Kidney epithelial cell (primary cell): ENCODE data around the gene MEF2C. TPM values are rescaled to one million over a fixed set of nuclear protein-coding genes. Genes with fewer than 3 reads are reported as not detected.

Experiments
- DNase-seq: peaks from one replicate; pipeline ENCODE4 v3.0.0-alpha.2; 2010; ENCODE audit warnings: low read depth
- H3K27me3 ChIP-seq: 2 replicates; pipeline ENCODE4 v1.6.0; 2011; ENCODE audit warnings: low read length; ENCODE audit not compliant: control insufficient read depth, insufficient read depth
- H3K36me3 ChIP-seq: 2 replicates; pipeline ENCODE4 v1.5.1; 2011; ENCODE audit warnings: low read length; ENCODE audit not compliant: control insufficient read depth, insufficient read depth
- H3K4me3 ChIP-seq: 2 replicates; pipeline ENCODE4 v1.5.1; 2011; ENCODE audit warnings: low read depth, mild to moderate bottlenecking, control low read depth, low read length
- total RNA-seq: library from RNA; depleted of rRNA; stranded (reverse); fragments of >200 nt; gene quantifications from 2 replicates; pipeline ENCODE4 v1.2.3, GENCODE V29; 2015
- TF ChIP-seq, protein P1 (sequence below): IDR thresholded peaks from 2 replicates; pipeline ENCODE4 v1.5.1; 2011; ENCODE audit warnings: mild to moderate bottlenecking, moderate library complexity, low read length, control low read depth, inconsistent platforms; ENCODE audit not compliant: insufficient read depth, poor library complexity, severe bottlenecking

The MEF2C gene
- total RNA-seq, 1 donor from 2014 or later: 4.8 TPM

DNA sequence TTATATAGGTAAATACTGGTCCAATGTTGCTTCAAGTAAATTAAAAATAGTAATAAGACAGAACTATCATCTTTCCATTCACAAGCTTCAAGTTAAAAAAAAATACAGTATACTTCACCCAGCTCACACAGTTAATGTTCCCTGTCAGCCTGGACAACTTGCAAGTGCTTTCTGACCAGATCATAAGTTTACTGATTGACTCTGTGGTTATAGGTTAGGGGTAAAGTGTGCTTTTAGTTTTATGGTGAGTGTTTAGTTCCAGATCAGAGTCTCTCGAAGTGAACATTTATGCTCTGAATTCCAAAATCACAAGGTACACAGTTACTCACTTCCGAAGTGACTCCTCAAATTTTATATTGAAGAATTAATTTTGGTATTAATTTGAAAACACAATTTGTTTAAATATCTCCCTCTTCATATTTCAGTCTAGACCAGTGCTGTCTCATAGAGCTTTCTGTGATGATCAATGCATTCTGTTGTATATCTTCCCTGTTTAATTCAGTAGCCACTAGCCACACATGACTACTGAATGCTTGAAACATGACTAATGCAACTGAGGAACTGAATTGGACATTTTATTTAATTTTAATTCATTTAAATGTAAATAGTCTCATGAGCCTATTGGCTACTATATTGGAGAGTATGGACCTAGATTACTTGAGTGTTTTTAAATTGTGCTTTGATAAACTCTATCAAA is 90.7 kb downstream of the MEF2C start:
- TF ChIP-seq, protein P1, sequence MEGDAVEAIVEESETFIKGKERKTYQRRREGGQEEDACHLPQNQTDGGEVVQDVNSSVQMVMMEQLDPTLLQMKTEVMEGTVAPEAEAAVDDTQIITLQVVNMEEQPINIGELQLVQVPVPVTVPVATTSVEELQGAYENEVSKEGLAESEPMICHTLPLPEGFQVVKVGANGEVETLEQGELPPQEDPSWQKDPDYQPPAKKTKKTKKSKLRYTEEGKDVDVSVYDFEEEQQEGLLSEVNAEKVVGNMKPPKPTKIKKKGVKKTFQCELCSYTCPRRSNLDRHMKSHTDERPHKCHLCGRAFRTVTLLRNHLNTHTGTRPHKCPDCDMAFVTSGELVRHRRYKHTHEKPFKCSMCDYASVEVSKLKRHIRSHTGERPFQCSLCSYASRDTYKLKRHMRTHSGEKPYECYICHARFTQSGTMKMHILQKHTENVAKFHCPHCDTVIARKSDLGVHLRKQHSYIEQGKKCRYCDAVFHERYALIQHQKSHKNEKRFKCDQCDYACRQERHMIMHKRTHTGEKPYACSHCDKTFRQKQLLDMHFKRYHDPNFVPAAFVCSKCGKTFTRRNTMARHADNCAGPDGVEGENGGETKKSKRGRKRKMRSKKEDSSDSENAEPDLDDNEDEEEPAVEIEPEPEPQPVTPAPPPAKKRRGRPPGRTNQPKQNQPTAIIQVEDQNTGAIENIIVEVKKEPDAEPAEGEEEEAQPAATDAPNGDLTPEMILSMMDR: no peak
- peak; percentile 67 for DNase-seq
- no peaks in the 10 kb centered on the region for H3K27me3 ChIP-seq
- H3K4me3 ChIP-seq: no peak overlapping the region
- H3K36me3 ChIP-seq: no peaks in the 10 kb centered on the region

DNA sequence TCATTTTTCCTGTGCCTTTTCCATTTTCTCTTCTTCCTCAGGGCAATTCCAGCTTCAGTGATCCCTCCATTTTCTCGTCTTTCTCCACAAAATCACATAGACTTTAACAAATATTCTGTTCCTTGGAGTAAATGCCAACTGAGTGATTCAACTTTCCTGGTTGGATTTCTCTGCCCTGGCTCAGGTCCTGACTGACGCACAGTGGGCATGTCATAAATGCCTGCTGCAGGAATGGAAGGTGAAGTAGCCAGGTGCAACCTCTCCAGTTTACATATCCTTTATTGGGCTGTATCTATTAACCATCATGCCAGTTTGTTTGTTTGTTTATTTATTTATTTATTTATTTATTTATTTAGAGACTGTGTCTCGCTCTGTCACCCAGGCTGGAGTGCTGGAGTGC is 95.1 kb downstream of the MEF2C start:
- TF ChIP-seq, protein P1: no peak
- no peak for DNase-seq
- Histone ChIP-seq H3K4me3 (no peak overlapping the region), H3K36me3 (no peaks in the 10 kb centered on the region), H3K27me3 (no peaks in the 10 kb centered on the region)

DNA sequence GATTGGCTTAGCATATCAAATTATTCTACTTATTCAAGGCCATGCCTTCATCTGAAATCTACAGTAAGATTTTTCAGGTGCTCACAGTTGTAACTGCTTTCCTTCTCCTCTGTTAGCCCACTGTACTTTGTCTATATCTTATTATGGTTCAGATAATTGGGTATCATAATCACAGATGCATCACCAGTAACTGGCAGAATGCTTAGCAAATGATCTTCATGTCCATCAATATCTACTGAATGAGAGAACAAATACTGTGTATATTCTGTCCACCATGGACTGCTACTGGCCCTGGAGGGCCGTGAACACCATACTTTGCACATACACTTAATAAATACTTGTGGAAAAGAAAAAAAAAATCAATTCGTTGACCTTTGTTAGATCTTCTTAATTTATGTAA is 96.2 kb downstream of the MEF2C start:
- no peaks in the 10 kb centered on the region for H3K27me3 ChIP-seq
- no peak overlapping the region for H3K4me3 ChIP-seq
- H3K36me3 ChIP-seq: no peaks in the 10 kb centered on the region
- TF ChIP-seq, protein P1: no peak
- no peak for DNase-seq

DNA sequence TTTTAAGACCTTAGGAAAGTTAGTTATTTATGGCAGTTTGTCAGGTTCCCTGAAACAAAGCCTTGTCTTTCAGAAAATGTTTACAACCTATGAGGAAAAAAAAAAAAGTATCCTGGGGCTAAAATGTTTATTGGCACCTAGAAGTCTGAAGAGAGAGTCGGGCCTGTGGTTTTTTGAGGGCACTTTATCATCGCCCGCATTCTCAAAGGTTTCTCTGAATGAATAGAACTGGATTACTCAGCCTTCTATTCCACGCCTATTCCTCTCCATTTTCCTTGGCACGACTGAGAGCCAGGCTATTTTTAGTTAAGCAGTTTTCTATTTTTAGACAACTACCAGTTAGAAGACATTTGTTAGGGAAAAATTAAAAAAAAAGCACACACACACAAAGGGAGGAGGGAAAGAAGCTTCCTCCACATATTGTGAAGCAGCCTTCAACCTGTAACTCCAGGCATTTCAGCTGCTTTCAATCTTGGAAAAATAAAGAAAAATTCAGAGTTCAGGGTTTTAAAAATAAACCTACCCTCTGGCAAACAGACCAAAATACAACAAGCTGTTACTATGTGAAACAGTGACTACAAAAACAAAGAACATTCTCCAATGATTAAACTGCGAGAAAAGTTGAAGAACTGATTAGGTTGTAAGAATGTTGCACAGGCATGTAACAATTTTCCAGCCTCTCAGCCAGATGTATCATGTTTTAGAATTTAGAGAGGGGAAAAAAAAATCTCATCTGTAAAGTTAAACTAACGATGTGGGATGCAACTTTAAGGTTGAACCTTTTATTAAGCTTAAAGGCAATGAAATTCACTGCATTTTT is 97.0 kb downstream of the MEF2C start:
- TF ChIP-seq, protein P1: no peak
- no peaks in the 10 kb centered on the region for H3K27me3 ChIP-seq
- no peak overlapping the region for H3K4me3 ChIP-seq
- H3K36me3 ChIP-seq: no peaks in the 10 kb centered on the region
- peak; percentile 90 for DNase-seq

DNA sequence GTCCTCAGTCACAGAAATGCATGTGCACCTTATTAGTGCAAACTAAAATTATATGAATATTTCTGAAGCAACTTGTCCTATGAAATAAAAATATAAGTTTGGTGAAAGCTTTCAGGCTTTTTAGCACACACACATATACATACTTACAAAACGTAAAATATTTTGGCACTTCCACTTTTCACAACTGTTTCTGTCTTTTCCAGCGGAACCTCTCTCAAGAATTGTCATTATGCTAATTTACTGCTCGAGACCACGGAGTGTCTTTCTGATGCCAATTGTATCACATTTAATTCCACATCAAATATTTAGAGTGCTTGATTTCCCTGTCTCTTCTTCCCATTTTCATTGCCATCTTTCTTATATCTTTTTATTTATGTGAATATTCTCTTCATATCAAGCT is 100.4 kb downstream of the MEF2C start:
- Histone ChIP-seq H3K36me3 (no peaks in the 10 kb centered on the region), H3K4me3 (no peak overlapping the region), H3K27me3 (no peaks in the 10 kb centered on the region)
- DNase-seq: no peak
- TF ChIP-seq, protein P1: no peak

DNA sequence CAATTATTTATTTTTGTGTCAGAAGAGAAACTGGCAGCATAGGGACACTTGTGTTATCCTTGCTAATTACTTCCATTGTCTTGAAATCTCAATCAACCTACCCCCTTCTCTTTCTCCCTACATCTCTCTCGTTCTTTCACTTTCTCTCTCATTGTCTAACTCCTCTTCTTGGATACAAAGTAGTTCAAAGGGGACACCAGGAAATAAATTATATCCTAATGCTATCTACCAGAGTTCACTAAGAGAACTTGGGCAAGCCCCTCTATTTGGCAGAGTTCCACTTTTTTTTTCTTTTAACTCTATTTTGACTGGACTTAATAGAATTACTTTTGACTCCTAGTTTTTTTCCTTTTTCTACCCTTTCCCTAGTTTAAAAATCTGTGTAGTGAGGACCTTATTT is 102.2 kb downstream of the MEF2C start:
- Histone ChIP-seq H3K36me3 (no peaks in the 10 kb centered on the region), H3K27me3 (no peaks in the 10 kb centered on the region), H3K4me3 (no peak overlapping the region)
- TF ChIP-seq, protein P1: no peak
- DNase-seq: no peak
